GM12892 (cell line): ENCODE data around the gene TNS3.

Source experiments
- POLR2A ChIP-seq: IDR thresholded peaks from 2 replicates; pipeline ENCODE4 v1.6.1; 2011; ENCODE audit warnings: low read depth, low read length, control low read depth
- POLR2AphosphoS5 ChIP-seq: IDR thresholded peaks from 2 replicates; pipeline ENCODE4 v1.6.1; 2011; ENCODE audit warnings: low read depth, low read length, control low read depth
- TAF1 ChIP-seq: IDR thresholded peaks from 2 replicates; pipeline ENCODE4 v1.6.1; 2011; ENCODE audit warnings: low read depth, mild to moderate bottlenecking, control low read depth, low read length, borderline replicate concordance

GRCh38 chr7:47470567-47471357 is 111.1 kb downstream of the TNS3 start:
- TF ChIP-seq POLR2AphosphoS5 (no peak), POLR2A (no peak), TAF1 (no peak)
